ENCODE results near the gene H3-3A.

DNA sequence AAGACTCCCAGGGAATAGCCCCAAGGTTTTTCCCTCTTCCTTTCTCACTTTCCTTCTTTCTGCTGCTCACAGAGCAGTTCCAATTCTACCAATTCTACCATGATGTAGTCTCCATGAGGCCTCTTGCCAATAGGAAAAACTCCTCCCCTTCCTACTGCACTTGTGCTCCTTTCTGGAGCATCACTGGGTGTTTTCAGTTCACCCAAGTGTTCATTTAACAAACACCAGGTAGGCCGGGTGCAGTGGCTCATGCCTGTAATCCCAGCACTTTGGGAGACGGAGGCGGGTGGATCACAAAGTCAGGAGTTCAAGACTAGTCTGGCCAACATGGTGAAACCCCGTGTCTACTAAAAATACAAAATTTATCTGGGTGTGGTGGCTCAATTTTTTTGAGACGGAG, 26.6 kb upstream of the H3-3A start:
- TF ChIP-seq POLR2A (IDR thresholded peaks at IDR 0.05) (no peak), CTCF (IDR thresholded peaks at IDR 0.05) (no peak), POLR2AphosphoS5 (IDR thresholded peaks at IDR 0.05) (no peak)
